Spinal cord (tissue), 10 donors: Measurements from ENCODE around the gene APELA. TPM values are rescaled to one million over a fixed set of nuclear protein-coding genes. Genes with fewer than 3 reads are reported as not detected.
A peak's percentile ranks its signal among the peaks of the same experiment; 100 is the strongest.

Experiments used
- DNase-seq, 6 donors: peaks; one replicate each; pipeline versions ENCODE4 v3.0.0 to v3.0.0-alpha.2; 2013 to 2015; ENCODE audit warnings: low spot score in 6 of 6, low read depth in 4 of 6
- H3K27ac ChIP-seq: one replicate; pipeline ENCODE4 v1.5.1; 2013; ENCODE audit warnings: low read depth, low read length, control low read depth
- H3K27me3 ChIP-seq: one replicate; pipeline ENCODE4 v1.6.1; 2013; ENCODE audit warnings: low read length; ENCODE audit not compliant: control insufficient read depth, insufficient read depth
- H3K36me3 ChIP-seq: one replicate; pipeline ENCODE4 v1.6.1; 2013; ENCODE audit warnings: low read length; ENCODE audit not compliant: control insufficient read depth, insufficient read depth
- H3K4me1 ChIP-seq: one replicate; pipeline ENCODE4 v1.6.1; 2013; ENCODE audit warnings: low read length; ENCODE audit not compliant: control insufficient read depth, insufficient read depth
- H3K4me3 ChIP-seq: one replicate; pipeline ENCODE4 v1.5.1; 2013; ENCODE audit warnings: low read depth, low read length, control low read depth
- H3K9me3 ChIP-seq: one replicate; pipeline ENCODE4 v1.6.1; 2013; ENCODE audit warnings: low read length; ENCODE audit not compliant: control insufficient read depth, insufficient read depth
- WGBS: methylation state at CpG from one replicate; pipeline ENCODE4 v1.1.5; 2013; ENCODE audit warnings: missing lambda C conversion rate; ENCODE audit not compliant: insufficient coverage; 5-methylcytosine and 5-hydroxymethylcytosine counted together
- long read RNA-seq, 4 donors: transcript quantifications; one replicate each; lab custom pipeline, GENCODE V29; 2026
- polyA plus RNA-seq, 2 donors: library from polyadenylated mRNA; unstranded; fragments of 120-200 nt; gene quantifications; one replicate each; pipeline ENCODE4 v1.2.1, GENCODE V29; 2013; ENCODE audit not compliant: insufficient read length in 2 of 2
- total RNA-seq, 2 donors: library from RNA; depleted of rRNA in 1 of 2; stranded (reverse); fragments of 120-200 nt in 1 of 2; fragments of >200 nt in 1 of 2; gene quantifications; one replicate each; pipeline versions ENCODE4 v1.2.3 to v1.2.4, GENCODE V29; 2013 to 2014
- donor health status: healthy.

APELA gene, protein sequence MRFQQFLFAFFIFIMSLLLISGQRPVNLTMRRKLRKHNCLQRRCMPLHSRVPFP
- total RNA-seq (under 1 TPM; 0.17 to 0.20 TPM), polyA plus RNA-seq (under 1 TPM in 1 of 2 donors, not detected in 1; 0.14 TPM)
- long read RNA-seq, donor 1, result 0 reads
- long read RNA-seq, donor 2, result 0 reads
- long read RNA-seq, donor 3, result 0 reads
- long read RNA-seq, donor 4, result 0 reads

DNA sequence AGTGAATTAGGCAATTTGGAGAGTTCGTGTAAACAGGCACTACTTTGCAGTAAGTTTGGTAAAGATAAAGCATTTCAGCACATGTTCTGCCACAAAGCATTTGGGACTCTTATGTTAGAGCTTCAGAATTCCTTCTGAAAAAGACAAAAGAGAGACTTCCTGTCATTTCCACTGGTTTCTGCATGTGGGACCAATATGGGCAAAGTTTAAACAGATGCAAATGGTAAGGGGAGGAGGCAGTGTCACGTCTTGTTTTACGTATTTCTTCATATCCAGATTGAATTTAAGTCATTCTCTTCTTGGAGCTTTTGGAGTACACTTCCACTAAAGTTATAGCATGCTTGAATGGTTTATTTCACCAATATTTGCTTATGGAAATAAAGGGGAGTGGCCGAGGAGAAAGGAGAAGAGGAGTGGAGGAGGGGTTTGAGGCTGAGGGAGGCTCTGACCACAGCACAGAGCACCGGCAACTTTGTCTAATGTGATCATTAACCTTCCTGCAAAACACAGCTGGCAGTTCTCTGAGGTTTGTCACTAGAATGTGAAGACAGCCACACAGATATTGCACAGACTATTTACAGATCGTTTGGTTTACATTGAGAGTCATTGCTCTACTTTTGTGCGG lies at the start of gene APELA:
Gene APELA (plus strand): TSS at position 479 of the 625 bp plus-strand sequence. CDS start 154 bp downstream, outside the sequence.
- no peak within 1 kb of the TSS for H3K4me3 ChIP-seq
- H3K9me3 ChIP-seq, result peaks cover 2% of the 10 kb centered on the region
- no peaks in the 10 kb centered on the region for H3K4me1 ChIP-seq
- H3K27me3 ChIP-seq, result no peaks in the 10 kb centered on the region
- 17% methylated on average over 1 of the region's 7 CpGs for WGBS
- H3K27ac ChIP-seq, result no peak within 1 kb of the TSS
- DNase-seq, result no peak
- no peaks in the 10 kb centered on the region for H3K36me3 ChIP-seq

DNA sequence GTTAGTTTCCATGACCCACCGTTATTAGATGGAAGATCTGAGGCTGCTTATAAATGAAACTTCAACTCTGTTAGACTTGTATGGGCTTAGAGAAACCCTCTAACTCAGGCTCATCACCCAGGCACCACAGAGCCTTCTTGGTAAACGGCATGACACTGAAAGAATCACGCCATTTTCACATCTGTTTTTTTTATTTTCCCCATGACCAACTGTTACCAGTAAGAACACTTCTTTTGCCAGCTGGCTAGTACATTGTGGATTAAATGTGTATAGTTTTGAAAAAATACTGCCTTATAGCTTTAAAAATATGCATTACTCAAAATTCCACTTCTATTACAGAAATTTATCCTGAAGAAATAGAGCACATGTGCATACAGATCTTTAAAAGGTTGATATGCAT lies 48.0 kb upstream of the APELA start:
- DNase-seq, result no peak
- H3K4me3 ChIP-seq, result no peak overlapping the region
- no CpG with 5 or more reads among the region's 3 CpGs for WGBS
- H3K36me3 ChIP-seq, result no peaks in the 10 kb centered on the region
- H3K9me3 ChIP-seq, result no peaks in the 10 kb centered on the region
- H3K27me3 ChIP-seq, result no peaks in the 10 kb centered on the region
- no peak overlapping the region for H3K27ac ChIP-seq
- no peaks in the 10 kb centered on the region for H3K4me1 ChIP-seq

DNA sequence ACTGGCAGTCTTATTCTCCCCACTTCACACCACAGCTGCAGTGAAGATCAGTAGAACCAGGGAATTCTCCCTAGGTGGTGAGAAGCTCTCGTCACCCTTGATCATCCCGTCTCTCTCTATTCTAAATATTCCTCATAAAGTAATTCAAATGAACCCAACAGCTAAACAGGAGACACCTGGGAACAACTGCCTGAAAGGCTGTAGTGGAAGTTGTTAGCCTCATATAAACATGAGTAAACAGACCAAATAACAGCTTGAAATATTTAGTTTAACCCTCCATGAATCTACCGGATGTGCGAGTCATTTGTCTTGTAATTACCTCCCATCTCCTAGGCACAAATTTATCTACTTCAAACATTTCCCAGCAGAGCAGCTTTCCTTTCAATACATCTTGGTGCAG lies 30.4 kb upstream of the APELA start:
- no CpG with 5 or more reads among the region's 4 CpGs for WGBS
- Histone ChIP-seq H3K27ac (no peak overlapping the region), H3K4me3 (no peak overlapping the region), H3K4me1 (no peaks in the 10 kb centered on the region), H3K9me3 (no peaks in the 10 kb centered on the region), H3K36me3 (no peaks in the 10 kb centered on the region), H3K27me3 (no peaks in the 10 kb centered on the region)
- peak in 1 of 6 donors; percentile 4 for DNase-seq

DNA sequence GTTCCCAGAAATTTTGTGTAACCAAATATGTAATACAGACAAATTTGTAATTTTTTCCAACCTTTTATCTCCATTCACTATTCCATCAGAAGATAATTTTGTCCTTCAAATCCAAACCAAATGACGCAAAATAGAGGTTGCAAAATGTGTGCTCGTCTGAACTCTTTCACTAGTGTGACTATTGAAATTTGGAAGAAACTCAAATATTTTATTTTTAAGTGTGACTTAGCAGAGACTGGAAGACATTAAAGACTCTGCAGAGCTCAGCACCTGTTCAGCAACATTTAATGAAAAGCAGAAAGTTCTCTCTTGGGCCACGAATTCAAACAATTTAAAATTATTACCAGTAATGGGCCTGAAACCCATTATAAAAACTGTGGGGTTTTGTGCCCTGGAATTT lies 30.0 kb upstream of the APELA start:
- peak in 1 of 6 donors; percentile 30 for DNase-seq
- no CpG with 5 or more reads among the region's 3 CpGs for WGBS

DNA sequence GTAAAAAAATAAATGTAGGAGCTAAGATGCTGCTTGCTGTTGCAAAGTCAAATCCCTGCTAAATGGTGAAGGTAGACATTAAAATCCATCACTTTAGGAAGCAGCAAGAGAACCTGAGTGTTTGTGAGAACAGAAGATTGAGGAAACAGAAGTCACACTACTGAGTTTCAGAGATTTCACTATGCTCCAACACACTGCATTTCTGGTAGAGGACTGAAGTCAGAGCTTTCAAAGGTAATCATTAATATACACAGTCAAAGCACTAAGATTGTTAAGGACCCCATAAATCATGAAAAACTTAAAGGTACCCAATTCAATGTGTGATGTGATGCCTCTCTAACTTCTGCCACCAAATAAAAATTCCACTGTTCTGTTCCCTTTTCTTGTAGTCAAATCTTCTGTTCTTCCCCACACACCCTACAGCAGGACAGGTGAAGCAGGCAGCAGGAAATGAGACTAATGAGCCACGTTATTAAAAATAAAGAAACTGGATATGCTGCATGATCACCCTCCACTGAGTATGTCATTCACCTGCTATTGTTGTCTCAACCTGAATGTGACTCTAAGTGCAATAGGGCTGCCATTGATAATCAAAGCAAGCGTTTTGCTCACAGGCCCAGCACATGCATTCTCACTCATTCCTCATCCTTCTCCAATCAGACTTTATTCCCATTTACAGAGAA lies 28.9 kb upstream of the APELA start:
- no peaks in the 10 kb centered on the region for H3K36me3 ChIP-seq
- no peak overlapping the region for H3K27ac ChIP-seq
- no peak for DNase-seq
- H3K9me3 ChIP-seq, result no peaks in the 10 kb centered on the region
- WGBS, result 64% methylated on average over 2 of the region's 2 CpGs
- H3K4me3 ChIP-seq, result no peak overlapping the region
- H3K4me1 ChIP-seq, result no peaks in the 10 kb centered on the region
- no peaks in the 10 kb centered on the region for H3K27me3 ChIP-seq

More for the DNA sequence above, 30.0 kb upstream of the APELA start:
- H3K27me3 ChIP-seq, result no peaks in the 10 kb centered on the region
- H3K27ac ChIP-seq, result no peak overlapping the region
- no peaks in the 10 kb centered on the region for H3K36me3 ChIP-seq
- H3K9me3 ChIP-seq, result no peaks in the 10 kb centered on the region
- no peak overlapping the region for H3K4me3 ChIP-seq
- no peaks in the 10 kb centered on the region for H3K4me1 ChIP-seq

DNA sequence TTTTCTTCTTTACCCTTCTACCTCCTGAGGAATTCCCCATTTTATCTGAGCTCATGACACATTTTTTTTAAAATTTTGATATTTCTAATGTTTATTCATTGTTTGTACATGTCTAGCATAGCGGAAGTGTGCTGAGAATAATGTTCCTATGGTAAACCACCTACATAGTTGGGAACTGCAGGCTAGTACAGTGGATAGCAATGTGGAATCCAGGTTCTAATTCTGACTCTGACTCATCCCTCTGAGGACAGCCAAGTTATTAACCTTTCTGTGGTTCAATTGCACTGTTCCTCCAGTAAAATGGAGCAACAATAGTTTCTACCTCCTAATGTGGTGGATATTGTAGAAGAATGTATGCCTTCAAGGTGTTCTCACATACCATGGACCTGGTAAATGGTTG lies 20.6 kb upstream of the APELA start:
- WGBS, result no CpG with 5 or more reads among the region's 1 CpG
- H3K4me1 ChIP-seq, result no peaks in the 10 kb centered on the region
- no peaks in the 10 kb centered on the region for H3K36me3 ChIP-seq
- no peak overlapping the region for H3K27ac ChIP-seq
- H3K27me3 ChIP-seq, result no peaks in the 10 kb centered on the region
- no peak for DNase-seq
- no peaks in the 10 kb centered on the region for H3K9me3 ChIP-seq
- no peak overlapping the region for H3K4me3 ChIP-seq

DNA sequence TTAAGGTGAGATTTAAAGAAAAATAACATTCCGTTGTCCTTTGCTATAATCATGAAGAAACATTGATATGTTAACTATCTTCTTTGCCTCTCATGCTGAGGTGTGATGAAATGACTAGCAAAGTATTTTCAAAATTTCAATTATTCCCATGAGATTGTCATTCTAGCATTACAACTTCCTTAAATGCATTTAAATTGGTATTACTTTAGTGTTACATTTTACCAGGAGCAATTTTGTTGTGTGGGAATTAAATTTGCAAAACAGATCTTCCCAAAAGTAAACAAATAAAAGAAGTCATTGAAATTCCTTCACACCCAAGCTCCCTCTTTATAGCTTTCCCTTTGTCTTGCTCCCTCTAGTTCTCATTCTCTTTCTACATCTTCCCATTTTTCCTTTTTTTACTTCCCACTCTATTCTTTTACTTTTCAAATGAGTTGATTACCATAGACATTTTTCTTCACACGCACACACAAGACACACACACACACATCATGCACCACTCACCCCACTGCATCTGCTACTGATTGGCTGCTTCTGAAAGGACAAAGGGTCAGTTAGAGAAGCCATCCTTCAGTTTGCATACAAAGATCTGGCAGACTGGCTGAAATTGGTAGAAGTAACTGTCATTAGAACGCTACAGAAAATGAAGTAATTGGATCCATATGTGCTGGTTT lies 10.0 kb upstream of the APELA start:
- no peak for DNase-seq
- H3K9me3 ChIP-seq, result no peaks in the 10 kb centered on the region
- no peak overlapping the region for H3K27ac ChIP-seq
- H3K36me3 ChIP-seq, result no peaks in the 10 kb centered on the region
- no peaks in the 10 kb centered on the region for H3K27me3 ChIP-seq
- H3K4me1 ChIP-seq, result no peaks in the 10 kb centered on the region
- 20% methylated on average over 2 of the region's 3 CpGs for WGBS
- H3K4me3 ChIP-seq, result no peak overlapping the region

DNA sequence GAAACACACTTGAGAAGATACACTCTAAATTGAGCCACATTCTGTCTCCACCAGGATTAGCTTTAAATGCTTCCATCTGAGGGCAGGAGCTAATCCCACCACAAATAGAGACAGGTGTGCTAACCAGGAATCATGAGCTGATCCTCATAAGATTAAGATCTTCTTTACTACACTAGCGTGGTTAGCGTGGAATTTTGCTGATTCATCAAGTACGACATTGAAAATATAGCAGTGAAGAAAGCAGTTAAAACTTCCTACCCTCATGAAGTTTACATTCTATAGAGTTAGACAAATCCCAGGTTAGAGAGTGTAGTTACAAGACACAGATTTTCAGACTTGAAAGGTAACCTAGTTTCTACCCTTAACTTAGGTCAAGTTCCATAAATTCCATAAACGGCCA lies 5.3 kb upstream of the APELA start:
- H3K4me3 ChIP-seq, result no peak overlapping the region
- peaks cover 2% of the 10 kb centered on the region for H3K9me3 ChIP-seq
- DNase-seq, result no peak
- WGBS, result 80% methylated on average over 1 of the region's 4 CpGs
- H3K36me3 ChIP-seq, result no peaks in the 10 kb centered on the region
- H3K4me1 ChIP-seq, result no peaks in the 10 kb centered on the region
- no peak overlapping the region for H3K27ac ChIP-seq
- H3K27me3 ChIP-seq, result no peaks in the 10 kb centered on the region

DNA sequence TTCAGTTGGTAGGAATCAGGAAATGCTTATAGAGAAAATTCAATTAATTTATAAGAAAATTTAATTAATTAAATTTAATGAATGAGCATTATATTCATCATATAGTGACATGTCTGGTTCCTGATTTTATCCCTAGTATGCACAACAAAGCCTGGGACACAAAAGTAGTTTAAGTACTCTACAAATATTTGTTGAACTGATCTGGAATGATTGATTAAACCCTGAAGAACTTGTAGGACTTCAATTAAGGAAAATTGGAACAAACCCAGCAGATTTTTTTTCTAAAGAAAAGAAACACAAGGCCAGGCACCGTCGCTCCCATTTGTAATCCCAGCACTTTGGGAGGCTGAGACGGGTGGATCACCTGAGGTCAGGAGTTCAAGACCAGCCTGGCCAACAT lies 4.5 kb upstream of the APELA start:
- peaks cover 2% of the 10 kb centered on the region for H3K9me3 ChIP-seq
- H3K4me1 ChIP-seq, result no peaks in the 10 kb centered on the region
- H3K36me3 ChIP-seq, result no peaks in the 10 kb centered on the region
- H3K27me3 ChIP-seq, result no peaks in the 10 kb centered on the region
- 100% methylated on average over 1 of the region's 3 CpGs for WGBS
- no peak overlapping the region for H3K27ac ChIP-seq
- no peak overlapping the region for H3K4me3 ChIP-seq
- no peak for DNase-seq
